CD4-positive, alpha-beta T cell treated with Interferon alpha-2 for 1 hour (primary cell): ENCODE results near the gene CHKA.

Experiments
- DNase-seq, 2 donors: peaks; one replicate each; pipeline ENCODE4 v3.0.0-alpha.2; 2020 to 2022

Gene CHKA

DNA sequence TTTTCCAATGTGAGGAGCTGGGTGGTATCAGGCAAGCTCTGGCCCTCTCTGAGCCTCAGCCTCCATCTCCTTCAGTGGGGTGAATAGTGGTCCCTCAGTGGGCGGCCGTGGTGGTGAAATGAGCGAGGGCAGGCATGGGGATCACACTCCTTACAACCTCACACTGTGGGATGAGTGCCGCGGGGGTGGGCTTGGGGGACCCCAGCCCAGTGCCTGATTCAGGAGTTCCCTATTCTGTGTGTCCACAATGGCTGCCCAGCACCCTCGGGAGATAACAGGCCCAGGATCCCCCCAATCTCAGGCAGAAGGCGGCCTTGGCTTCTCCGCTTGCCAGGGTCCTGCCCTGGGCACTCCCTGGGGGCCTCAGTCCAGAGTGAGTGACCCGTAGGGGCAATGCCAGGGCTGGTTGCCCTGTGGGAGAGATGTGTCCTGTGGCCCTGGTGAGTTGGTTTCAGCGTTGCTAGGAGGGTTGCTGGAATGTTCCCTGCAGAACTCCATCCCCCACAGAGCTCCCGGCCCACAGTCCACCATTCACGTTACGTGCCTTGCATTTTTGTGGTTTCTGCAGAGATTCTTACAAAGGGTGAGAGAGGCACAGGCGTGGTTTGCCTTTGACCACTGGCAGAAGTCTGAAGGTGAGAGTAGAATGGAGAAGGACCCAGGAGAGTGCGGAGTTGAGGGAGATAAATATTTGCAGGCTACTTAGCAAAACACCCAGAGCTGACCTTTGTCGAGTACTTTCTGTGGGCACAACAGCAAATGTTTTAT lies 108.2 kb downstream of the CHKA start:
- DNase-seq = no peak

DNA sequence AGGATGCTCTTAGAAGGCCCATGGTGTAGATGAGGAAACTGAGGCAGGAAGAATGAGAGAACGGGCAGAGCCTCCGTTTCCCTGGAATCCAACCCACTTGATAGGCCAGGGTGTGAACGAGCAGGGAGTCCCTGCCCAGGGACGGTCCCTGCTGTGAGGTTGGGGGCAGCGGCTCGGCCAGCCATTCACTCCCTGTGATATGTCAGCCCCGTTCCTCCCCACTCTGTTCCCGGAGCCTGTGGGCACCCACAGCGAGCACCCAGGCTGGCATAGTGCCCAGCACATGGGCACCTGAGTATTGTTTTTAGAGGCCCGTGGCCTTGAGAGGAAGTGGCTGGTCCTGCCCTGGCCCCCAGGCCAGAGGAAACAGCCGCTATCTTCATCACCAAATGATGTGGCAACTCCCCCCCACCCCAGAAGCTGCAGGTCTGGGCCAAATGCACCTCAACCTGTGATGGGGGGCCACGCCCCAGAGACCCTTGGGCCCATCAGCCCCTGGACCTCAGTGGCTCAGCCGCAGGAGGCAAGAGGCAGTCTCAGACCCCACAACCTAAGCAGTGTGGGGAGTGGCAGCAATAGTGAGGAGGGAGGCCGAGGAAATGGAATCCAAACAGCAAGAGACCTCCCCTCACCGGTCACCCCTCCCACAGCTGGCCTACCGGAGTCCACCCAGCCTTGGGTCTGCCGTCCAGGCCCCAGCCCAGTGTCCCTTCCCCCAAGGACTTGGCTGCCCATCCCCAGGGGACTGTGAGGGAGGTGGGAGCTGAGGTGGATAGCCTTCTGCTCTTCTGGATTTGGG lies 108.9 kb downstream of the CHKA start:
- no peak for DNase-seq

DNA sequence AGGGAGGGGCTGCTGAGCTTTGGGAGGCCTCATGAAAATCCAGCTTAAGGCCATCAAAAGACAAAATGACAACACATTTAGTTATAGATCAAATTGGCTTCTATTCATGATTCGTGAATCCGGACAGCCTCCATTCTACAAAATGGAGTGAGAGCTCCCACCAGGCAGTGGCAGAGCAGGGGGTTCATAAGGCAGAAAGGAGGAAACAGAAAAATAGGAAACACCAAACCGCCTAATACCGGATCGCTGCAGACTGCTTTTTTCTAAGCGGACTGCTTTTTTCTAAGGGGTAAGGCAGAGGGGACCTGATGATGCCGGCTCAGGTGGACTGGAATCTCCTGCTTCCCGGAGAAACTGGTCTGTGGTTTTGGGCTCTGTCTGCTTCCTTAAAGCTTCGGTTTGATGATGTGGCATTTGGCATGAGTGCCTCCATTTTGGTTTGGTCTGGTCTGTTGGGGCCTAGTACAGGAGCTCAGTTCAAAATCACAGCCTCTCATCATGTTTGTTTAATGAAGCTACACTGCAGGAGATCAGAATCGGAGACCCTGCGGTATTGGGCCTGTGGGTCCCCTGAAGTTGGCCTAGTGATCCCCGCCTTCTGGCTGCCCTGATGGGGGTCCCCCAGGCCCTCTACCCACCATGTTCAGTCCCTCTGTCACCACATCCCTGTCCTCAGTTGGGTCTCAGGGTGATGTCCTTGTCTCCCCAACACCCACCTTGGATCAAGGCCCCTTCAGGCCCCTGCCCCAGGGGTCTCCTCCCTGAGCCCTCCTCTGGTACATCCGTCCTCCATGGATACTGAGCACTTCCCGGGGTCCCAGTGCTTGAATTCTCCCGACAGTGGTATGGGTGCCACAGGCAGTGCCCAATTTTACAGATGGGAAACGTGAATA lies 109.9 kb downstream of the CHKA start:
- DNase-seq = no peak

DNA sequence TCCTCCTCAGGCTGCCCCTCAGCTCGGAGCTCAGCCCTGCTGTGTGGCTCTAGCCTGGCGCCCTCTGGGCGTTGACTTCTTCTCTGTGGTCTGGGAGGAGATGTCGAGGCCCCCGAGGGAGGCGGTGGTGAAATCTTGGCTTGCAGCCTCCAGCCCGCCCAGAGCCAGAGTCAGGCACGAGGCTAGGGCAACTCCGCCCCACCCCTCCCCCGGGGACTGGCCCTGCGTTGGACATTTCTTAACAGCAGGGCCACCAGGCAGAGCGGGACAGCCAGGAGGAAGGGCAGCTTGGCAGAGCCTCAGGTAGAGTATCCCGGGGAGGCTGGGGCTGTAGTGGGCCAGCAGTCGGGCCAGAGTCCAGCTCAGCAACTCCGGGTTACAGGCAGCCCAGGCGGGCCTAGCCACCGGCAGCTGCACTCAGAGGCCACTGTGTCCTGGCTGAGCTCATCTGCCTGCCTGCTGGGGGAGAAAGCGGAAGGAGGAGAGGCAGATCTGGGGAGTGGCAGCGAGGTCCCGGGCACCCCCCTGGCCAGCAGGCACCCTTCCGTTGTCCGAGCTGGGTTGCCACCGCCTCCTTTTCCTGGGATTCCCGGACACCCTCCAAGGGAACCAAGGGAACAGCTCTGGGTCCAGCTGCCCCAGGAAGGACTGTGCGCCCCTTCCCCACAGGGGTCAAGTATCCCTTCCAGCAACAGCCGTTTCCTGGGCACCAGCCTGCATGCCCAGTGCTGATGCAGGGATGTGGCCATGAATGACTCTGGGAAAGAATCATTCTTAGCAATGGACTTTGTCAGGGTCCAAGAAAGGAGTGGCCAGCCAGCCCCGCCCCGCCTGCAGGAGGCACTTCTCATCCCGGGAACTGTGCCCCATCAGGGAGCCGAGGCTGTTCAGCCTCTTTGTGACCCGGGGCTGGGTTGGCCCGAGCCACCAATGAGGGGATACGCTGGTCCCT lies 110.8 kb downstream of the CHKA start, which contains the start of gene ALDH3B1:
TSS of gene ALDH3B1 (plus strand) at position 238 of the 952 bp plus-strand sequence. CDS start 4,971 bp downstream, outside the sequence.
- DNase-seq = peak; percentile 24 to 61

DNA sequence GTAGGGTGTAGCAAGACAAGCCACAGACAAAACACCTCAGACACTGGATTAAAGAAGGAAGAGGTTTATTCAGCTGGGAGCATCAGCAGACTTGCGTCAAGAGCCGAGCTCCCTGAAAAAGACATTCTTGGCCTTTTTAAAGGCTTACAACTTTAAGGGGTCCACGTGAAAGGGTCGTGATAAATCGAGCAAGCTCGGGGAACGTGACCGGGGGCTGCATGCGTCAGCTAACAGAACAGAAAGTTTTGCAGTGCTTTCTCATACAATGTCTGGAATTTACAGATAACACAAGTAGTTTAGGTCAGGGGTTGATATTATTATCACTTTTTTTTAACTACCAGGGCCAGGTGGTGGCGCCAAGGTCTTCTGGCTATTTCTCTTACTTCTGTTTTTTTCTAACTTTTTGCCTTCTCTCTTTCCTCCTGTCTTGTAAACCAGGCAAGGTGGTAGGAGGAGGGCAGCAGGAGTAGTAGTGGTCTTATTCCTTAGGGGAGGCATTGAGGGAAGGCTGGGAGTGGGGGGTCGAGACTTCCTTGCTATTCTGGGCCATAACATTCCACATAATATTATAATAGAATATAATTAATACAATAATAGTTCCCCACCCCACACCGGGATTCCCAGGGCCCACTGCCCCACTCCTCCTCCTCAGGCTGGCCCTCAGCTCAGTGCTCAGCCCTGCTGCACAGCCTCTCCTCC lies 111.6 kb downstream of the CHKA start:
- DNase-seq = peak in 1 of 2 donors; percentile 20

DNA sequence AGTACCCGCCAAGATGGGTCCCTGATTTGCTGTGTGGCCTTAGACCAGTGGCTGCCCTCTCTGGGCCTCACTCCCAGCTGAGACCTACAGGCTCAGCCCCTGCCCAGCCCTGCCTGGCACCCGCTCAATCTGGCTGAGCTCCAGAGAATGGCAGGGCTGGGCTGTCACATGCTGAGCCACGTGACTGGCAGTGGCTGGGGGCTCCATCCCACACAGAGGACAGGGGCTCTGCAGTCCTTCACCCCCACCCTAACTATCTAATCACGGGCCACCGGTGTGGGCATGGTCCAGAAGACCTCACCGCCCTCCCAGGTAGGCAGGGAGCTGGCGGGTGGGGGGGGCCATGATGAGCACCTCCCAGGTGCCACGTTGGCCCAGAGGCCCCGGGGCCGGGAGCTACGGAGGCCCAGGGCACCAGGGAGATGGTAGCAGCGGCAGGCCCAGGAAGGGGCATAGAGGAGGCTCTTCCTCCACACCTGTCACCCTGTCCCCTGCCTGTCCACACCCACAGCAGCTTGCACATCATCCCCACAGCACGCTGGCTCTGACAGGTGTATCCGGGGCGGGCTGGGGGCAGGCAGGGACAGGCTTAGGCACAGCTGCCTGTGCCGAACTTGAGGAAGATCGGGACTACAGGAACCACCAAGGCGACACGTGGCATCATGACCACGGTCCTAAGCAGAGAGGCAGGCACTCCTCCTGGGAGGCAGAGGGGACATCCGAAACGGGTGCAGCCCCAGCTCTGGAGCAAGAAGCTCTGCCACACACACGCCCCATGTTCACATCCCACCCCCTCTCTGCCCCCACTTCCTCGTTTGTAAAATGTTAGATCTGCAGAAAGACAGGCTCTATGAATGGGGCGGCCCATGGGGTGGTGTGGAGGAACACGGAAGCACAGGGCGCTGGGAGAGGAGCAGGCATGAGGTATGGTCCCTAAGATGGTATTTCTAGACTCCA lies 112.5 kb downstream of the CHKA start:
- no peak for DNase-seq

DNA sequence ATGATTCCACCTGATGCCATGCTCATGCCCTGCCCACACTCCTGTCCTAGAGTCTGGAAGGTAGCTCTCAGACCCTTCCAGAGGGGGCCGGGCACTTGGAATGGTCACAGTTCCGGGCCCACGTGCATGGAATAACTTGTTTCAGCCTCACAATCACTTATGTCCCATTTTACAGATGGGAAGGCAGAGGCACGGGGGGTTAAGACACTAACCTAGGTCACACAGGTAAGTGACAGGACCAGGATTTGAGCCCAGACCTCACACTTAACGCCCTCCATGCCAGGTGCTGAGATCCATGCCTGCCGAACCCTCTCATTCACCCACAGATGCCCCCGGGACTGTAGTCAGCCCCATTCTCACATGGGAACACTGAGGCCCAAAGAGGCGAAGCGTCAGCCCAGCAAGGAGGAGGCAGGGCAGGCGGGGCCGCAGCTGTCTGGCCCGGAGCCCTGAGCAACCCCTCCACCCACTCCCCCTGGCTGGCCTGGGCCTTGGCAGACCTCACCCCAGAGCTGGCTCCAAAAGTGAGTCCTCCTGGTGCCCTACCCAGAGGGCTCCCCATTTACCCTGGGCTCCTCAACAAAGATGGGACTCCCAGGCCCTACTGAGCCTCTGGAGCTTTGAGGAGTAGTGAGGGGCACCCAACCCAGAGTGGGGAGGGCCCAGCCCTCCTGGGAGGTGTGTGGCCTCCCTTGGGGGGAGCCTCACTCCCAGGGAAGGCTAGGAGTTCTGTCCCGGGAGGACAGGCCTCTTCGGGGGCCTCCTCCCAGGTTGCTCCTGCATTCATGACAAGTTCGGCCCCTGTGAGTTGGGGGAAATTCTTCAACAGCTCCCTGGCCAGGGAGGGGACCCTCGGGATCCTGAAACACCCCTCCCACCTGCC lies 113.4 kb downstream of the CHKA start:
- no peak for DNase-seq

DNA sequence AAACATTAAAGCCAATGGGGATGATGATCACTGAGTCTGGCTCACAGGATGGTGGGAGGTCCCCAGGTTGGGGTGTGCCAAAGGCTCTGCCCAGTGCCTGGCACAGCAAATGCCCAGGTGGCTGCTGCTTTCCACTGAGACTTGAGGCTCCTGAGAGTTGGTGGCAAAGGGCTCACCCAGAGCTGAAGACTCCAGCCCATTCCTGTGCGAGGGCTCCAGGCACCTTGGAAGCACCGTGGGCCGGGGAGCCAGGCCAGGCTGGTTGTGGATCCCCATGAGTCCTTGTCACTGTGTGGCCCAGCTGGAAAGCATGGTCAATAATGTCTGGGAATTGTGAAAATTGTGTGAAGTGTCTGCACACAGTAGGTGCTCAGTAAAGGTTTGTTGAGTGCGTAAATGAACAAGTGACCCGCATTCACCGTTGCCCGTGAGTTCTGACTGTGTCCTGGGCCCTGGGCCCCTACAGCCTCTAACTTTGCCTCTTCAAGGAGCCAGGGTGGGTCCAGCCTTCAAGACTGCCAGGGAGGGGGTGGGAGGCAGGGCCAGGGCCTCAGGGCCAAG lies 114.5 kb downstream of the CHKA start:
- DNase-seq = no peak

DNA sequence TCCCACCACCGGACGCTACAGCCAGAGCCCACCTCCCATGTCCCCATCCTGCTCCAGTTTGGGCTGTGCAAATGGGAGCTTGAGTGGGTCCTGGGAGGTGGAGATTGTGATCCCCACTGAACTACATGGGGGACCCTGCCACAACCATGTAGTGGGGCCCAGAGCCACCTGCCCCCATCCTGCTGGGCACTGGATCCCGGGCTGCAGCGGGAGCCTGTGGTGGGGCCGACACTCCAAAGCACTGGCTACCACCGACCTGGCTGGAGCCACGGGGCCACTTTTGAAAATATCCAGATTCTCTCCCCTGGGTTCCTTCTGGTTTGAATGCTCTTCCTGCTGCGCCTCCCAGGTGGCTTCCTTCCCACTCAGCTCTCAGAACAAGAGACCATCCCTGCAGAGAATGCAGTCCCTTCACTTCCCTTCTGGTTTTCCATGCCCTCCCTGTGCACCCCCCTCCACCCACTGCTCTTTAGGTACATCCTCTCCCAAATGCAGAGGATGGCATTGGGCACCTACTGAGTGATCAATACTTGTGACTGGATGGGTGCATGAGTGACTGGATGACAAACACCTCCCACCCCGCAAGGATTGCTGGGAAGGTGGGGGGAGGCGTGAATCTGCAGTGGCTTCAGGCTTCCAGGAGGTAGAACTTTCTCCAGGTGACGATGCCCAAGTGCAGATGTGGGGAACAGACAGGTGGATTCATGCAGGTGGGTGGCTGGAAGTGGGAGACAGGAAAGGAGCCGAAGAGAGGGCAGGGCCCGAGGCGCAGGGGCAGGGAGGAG lies 116.4 kb downstream of the CHKA start:
- no peak for DNase-seq

DNA sequence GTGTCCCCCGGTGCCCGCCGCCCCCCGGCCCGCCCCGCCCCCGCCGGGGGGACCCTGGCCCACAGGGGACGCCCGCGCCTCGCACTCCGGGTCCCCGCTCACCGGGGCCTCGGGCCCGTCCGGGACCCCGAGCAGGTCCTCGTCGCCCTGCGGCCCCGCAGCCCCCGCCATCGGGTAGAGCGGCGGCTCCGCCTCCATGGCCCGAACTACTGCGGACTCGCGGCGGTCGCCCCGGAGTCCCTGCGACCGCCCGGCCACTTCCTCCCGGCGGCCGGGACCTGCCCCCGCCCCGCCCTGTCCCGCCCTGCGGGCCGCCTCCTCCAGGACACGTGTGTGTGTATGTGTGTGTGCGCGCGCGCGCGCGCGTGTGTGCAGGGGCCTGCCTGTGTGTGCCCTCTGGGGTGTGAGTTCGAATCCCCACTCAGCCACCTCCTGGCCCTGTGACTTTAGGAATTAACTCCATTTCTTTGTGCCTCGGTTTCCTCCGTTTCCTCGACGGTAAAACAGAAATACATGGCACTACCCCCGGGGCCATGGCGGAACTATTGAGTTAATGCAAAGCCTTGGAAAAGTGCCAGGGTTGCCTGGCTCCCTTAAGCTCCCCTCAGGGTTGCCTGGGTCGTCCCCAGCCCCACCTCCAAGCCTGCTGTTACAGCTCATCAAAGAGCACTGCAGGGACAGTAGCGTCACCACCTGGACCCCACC lies 117.2 kb downstream of the CHKA start, which contains the start of gene UNC93B1:
TSS of gene UNC93B1 (minus strand) at position 252 of the 705 bp plus-strand sequence. CDS start at position 198, 54 bp downstream.
- peak; percentile 87 to 88 for DNase-seq

DNA sequence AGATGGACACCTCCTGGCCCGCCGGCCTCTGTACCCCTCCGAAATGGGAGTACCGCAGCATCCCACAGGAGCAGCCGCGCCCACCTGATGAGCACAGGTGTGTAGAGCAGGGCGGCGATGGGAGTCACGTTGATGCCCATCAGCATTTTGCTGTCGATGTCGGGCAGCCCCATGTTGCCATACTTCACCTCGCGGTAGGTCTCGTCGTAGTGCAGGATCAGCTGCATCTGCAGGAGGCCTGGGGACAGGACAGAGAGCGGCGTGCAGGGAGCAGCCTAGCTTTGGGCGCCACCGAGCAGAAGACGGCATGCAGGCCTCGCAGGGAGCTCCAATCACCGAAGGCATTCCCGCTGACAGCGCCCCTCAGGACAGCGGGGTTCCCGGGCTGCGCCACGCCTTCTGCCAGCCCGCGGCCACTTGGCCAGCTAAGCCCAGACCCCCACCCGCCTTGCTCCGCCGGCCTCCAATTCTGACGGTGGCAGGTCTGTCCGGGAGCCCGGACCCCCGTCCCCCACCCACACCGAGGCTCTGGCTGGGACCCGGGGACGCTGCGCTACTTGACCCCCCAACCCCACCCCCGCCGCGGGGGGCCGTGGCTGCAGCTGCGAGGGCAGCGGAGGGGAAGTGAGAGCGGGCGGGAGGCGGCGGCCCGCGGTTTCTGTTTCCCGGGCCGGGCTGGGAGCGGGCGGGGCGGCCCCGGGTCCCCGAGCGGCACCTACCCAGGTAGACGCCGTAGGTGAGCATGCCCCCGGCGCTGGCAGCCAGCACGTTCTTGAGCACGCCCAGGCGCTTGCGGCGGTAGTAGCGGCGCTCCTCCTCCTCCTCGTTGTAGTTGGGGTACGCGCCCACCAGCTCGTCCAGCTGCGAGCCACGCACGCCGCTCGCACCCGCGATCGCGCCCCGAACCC lies 118.0 kb downstream of the CHKA start:
- peak; percentile 68 to 71 for DNase-seq
